ENCODE results near the gene AP1G1. TPM values are rescaled to one million over a fixed set of nuclear protein-coding genes. Genes with fewer than 3 reads are reported as not detected.

AP1G1 gene
- total RNA-seq, 2 experiments from 2014 or later = 53.9 to 57.4 TPM

- H3K4me3 Mint-ChIP-seq = peak within 1 kb of the TSS; percentile 72
- H3K27ac Mint-ChIP-seq = no peak within 1 kb of the TSS
- DNase-seq (no peak), ATAC-seq (no peak)
- intact Hi-C loops (cut with micrococcal nuclease) = loop anchor here (10.0 kb wide), 1 partner anchor 240 kb away; no protein-coding TSS in a partner anchor
- H3K36me3 Mint-ChIP-seq (ENCODE audit: low read depth) = no peaks in the 10 kb centered on the region
- TF ChIP-seq CTCF (IDR thresholded peaks at IDR 0.05) = no peak
- H3K4me1 Mint-ChIP-seq (ENCODE audit: low read depth) = peaks cover 14% of the 10 kb centered on the region
- H3K27me3 Mint-ChIP-seq = peaks cover 2% of the 10 kb centered on the region
- CTCF ChIA-PET = no interaction called here
- H3K9me3 Mint-ChIP-seq = no peaks in the 10 kb centered on the region
- POLR2A ChIA-PET = interaction anchor here (0.6 kb wide), 2 partner anchors 104 to 199 kb away, joined by 3 to 5 read pairs; no protein-coding TSS in a partner anchor
These were observed 84.3 kb downstream of the AP1G1 start, which contains the start of gene PHLPP2 for GRCh38 chr16:71724320-71724751. Gene PHLPP2, minus strand, starts transcription at chr16:71724701. Its CDS starts 9,906 bp downstream, at chr16:71714795.

- H3K27ac Mint-ChIP-seq = no peak overlapping the region
- no peaks in the 10 kb centered on the region for H3K9me3 Mint-ChIP-seq
- POLR2A ChIA-PET = no interaction called here
- DNase-seq (peak; percentile 75), ATAC-seq (peak; percentile 89)
- no peaks in the 10 kb centered on the region for H3K36me3 Mint-ChIP-seq (ENCODE audit: low read depth)
- intact Hi-C loops (cut with micrococcal nuclease) = loop anchor here (10.0 kb wide), 1 partner anchor 241 kb away; no protein-coding TSS in a partner anchor
- H3K4me1 Mint-ChIP-seq (ENCODE audit: low read depth) = peaks cover 14% of the 10 kb centered on the region
- no peak for TF ChIP-seq CTCF (IDR thresholded peaks at IDR 0.05)
- peak overlapping the region; percentile 72 for H3K4me3 Mint-ChIP-seq
- CTCF ChIA-PET = no interaction called here
- H3K27me3 Mint-ChIP-seq = peaks cover 2% of the 10 kb centered on the region
These were observed 84.9 kb downstream of the AP1G1 start for GRCh38 chr16:71723537-71724319.

- peak overlapping the region; percentile 82 for H3K4me3 Mint-ChIP-seq
- ChIA-PET POLR2A (no interaction called here), CTCF (no interaction called here)
- H3K9me3 Mint-ChIP-seq = no peaks in the 10 kb centered on the region
- peak; percentile 57 for ATAC-seq
- H3K4me1 Mint-ChIP-seq (ENCODE audit: low read depth) = peaks cover 14% of the 10 kb centered on the region
- peak overlapping the region; percentile 74 for H3K27ac Mint-ChIP-seq
- peaks cover 2% of the 10 kb centered on the region for H3K27me3 Mint-ChIP-seq
- no peak for TF ChIP-seq CTCF (IDR thresholded peaks at IDR 0.05)
- DNase-seq = peak; percentile 61
- no peaks in the 10 kb centered on the region for H3K36me3 Mint-ChIP-seq (ENCODE audit: low read depth)
- intact Hi-C loops (cut with micrococcal nuclease) = loop anchor here (10.0 kb wide), 1 partner anchor 242 kb away; no protein-coding TSS in a partner anchor
These were observed 85.7 kb downstream of the AP1G1 start for GRCh38 chr16:71722801-71723536.

GRCh38 chr16:71721066-71721740, 87.4 kb downstream of the AP1G1 start:
- no peak for DNase-seq
- ChIA-PET POLR2A (no interaction called here), CTCF (interaction anchor here (1.0 to 1.4 kb wide), 2 partner anchors 10 to 240 kb away, joined by 3 to 5 read pairs; no protein-coding TSS in a partner anchor)
- peaks cover 2% of the 10 kb centered on the region for H3K27me3 Mint-ChIP-seq
- no peak for ATAC-seq
- TF ChIP-seq CTCF (IDR thresholded peaks at IDR 0.05) = no peak
- peaks cover 14% of the 10 kb centered on the region for H3K4me1 Mint-ChIP-seq (ENCODE audit: low read depth)
- no peaks in the 10 kb centered on the region for H3K36me3 Mint-ChIP-seq (ENCODE audit: low read depth)
- H3K9me3 Mint-ChIP-seq = no peaks in the 10 kb centered on the region
- H3K27ac Mint-ChIP-seq = no peak overlapping the region
- no peak overlapping the region for H3K4me3 Mint-ChIP-seq
- intact Hi-C loops (cut with micrococcal nuclease) = loop anchor here (10.0 kb wide), 1 partner anchor 244 kb away; no protein-coding TSS in a partner anchor
